HUDEP-2 (cell line): ENCODE measurements around the gene GRIK4.

Source experiments
- DNase-seq, 76 experiments: peaks; one replicate each; lab custom pipeline; 2025; ENCODE audit not compliant: unreplicated experiment in 76 of 76; lab: John Stamatoyannopoulos, UW

The GRIK4 gene

DNA sequence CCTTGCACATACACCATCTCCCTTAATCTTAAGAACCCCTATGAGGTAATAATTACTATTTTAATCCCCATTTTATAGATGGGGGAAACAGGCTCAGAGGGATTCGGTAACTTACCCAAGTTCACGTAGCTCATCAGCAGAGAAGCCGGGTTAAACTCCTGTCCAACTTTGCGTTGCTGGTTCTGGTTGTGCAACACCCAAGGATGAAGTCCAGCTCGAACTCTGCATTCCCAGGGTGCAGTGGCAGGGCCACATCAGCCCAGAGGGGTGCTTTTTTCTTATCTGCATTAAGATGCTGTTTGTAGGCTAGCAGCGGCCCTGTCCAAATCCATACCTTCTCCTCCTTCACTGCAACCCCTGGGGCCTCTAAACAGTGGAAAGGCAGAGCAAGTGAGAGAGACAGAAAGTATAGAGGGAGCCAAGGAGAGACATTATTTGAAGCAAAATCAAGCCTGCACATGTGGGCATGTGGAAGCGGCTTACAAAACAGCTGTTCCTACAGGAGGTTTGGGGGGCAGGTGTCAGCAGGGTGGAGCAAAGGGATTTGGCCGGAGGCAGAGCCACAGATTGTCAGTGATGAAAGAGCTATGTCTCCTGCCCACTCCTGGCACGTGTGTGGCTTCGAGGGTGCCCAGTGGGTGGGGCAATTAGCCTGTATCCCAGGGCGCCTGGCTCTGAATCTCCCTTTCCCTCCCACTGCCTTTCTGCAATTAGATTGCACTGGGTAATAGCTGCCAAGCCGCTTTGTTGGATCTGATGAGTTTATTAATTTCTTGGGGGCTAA is 382.8 kb downstream of the GRIK4 start:
- no peak for DNase-seq

DNA sequence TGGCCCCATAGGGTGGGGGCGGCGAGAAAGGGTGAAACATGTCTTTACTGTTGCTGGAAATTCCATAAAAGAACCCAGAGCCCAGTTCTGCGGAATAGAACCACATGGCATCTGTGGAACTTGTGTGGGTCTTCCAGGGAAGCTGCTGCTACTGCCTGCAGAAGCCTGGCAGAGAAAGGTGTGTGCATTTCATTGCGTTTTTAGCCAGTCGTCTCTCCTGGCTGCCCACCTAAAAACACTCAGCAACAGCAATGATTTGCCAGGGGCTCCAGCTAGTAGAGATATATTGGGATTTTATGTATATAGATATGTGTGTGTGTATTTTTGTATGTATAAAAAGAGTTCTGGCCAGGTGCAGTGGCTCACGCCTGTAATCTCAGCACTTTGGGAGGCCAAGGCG is 385.1 kb downstream of the GRIK4 start:
- no peak for DNase-seq

DNA sequence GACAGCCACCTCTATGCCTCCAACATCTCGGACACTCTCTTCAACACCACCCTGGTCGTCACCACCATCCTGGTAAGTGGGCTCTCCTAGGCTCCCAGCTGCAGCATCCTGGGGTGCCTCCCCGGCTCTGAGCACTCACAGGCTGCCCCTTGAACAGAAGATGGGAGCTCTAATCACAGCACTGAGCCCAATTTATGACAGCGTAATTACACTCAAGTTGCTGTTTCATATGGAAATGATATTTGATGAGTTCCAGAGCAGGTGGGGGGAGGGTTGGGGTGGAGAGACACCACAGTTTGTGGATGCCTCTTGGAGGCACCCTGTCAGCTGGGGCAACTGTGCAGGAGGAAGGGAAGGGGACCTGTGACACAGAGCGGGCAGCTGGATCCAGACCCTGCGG is 387.0 kb downstream of the GRIK4 start:
- DNase-seq, result no peak

DNA sequence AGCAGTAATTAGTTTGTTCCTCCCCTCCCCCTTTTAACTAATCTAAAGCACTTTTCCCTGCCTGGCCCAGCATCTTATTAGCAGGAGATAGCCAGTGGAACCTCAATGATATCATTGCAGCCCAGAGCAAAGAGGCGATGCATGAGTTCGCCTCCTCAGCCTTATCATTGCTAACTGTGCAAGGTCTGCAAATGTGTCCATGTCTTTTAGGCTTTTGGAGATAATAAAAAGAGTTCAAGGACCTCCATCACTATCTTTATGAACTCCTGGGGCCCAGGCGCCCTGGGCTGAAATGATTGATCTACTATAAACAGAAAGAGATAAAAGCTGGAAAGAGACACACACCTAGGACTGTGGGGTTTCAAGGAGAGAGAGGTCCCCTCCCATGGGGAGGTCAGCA is 388.2 kb downstream of the GRIK4 start:
- DNase-seq, result peak in 10 of 76 experiments; percentile 1 to 36 (median 8)

DNA sequence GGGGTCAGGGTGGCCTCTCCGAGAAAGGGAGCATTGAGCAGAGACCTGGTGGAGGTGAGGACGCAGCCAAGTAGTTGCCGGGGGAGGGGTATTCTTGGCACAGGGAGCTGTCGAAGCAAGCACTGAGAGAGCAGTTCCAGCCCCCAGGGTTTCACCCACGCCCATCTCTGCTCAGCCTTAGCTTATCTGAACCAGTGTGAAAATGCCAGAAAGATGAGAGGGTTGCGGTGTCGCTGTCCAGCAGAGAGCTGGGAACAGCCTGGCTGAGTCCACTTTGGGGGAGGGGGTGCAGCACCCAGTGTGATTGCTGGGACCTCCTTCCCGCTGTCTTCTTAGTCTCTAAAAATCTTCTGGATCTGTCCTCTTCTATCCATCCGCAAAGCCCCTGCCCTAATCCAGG is 389.1 kb downstream of the GRIK4 start:
- DNase-seq, result peak in 3 of 76 experiments; percentile 15 to 45 (median 18)

DNA sequence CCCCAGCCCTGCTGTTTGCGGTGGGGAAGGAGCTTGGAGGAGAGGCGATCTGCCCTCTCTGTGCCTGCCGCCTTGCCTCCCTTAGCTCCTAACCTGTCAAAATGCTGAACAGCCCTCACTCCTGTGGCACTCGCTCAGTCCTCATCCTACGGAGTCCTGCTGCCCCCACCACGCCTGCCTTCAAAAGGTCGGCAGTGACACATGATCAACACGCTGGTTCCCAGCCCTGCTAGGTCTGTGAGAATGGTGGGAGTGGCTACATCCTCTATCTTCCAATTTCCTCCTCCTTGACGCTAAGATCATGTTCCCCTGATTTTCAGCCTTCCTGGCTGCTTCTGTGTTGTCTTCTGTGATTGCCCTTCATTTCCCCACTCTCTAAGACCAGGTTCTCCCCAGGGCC is 392.1 kb downstream of the GRIK4 start:
- DNase-seq, result no peak

DNA sequence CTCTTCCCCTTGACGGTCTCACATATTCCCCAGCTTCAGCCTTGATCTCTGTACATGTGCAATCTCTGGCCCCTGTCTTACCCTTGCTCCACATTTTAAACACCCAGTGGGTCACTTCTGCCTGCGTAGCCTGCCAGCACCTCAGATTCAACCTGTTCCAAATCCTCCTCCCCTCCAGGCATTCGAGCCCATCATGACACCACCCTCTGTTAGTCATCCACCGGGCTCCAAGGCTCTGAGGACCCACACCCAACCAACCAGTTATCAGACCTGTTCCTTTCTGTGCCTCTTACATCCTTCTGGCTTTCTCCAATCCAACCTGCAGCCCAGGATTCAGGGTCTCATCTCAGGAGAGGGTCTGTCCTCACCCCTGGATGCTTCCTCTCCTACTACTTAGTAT is 392.6 kb downstream of the GRIK4 start:
- DNase-seq, result no peak

DNA sequence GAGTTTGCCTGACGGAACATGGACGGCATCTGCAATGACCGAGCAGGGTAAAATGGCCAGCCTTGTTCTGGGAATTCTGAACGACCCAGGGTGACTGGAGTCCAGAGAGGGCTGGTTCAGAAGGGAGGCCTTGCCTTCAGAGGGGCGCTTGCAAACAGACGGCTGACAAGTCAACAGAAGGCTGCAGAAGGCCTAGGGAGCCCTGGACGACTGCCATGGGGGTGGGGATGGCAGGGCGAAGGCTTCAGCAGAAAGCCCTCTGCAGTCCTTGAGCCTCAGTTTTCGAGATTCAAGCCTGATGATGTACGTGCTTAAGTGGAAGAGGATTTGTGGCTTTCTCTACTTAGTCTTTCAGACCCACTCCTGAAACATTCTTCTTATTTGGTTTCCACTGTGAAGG is 395.2 kb downstream of the GRIK4 start:
- DNase-seq, result no peak

DNA sequence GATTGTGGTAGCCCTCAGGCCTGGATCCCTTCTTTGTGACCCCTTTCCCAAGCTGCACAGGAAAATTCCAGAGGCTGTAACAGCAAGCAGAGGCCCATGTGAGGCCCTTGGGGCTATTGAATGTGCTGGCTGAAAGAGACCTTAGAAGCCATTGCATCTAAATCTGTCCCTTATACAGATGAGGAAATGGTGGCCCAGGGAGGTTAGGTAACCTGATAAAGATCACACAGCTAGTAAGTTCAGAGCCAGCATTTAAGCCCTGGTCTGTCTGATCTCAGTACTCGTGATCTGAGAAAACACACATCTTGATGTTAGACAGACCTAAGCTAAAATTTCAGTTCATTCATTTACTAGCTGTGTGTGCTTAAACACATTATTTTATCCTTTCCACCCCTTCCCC is 396.4 kb downstream of the GRIK4 start:
- no peak for DNase-seq

DNA sequence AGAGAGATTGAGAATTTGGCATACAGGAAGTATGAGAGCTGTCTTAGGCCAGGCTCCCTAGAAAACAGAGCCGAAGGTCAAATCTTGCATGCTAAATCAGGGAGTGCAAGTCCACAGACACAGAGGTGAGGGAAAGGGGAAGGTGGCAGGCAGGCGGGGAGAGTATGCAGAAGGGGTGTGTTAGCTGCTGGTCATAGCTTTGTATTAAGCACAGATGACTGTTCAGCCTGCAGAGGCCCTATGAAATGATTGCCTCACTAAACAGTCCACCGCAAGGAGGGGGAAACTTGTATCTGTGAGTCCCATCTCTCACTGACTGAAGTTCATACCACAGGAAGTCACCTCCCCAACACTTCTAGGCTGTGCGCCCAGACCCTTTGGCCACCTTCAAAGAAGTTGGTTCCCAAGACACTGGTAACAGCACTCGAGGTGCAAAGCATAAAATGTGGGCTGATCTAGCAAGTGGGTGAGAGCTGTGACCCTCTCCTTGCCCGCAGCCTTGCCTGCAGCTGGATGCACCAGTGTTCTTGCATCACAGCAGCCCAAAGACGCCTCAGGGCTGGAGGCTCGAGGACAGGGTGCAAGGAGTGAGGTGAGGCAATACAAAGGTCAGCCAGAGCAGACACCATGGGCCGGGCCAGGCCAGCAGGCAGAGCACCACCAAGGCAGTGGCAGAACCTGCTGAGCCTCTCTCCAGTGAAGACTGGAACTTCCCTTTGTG is 397.1 kb downstream of the GRIK4 start:
- DNase-seq, result no peak

DNA sequence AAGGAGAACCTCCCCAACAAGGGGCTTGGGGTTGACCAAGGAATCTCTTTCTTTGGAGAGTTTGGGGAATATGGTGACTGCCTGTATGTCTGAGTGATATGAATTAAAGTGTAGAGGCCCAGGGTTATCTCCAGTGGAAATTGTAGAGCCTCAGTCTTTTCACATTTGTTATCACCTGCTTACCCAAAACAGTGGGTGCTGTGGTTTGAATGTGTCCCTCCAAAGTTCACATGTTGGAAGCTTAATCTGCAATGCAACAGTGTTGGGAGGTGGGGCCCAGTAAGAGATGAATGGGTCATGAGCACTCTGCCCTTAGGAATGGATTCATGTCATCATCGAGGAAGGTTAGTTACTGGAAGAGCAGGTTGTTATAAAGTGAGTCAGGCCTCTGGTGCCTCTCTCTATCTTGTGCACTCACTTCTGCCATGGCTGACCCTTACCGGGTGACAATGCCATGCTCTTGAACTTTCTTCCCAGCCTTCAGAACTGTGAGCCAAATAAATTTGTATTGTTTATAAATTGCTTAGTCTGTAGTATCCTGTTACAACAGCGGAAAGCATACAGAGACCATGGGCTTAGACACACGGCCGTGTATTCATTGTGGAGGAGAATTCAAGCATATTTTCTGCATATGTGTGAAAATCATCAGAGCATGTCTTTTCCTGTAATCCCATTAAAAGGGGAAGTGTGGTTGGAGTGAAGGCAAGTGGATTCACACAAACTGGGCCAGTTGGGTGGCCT is 398.3 kb downstream of the GRIK4 start:
- DNase-seq, result no peak

DNA sequence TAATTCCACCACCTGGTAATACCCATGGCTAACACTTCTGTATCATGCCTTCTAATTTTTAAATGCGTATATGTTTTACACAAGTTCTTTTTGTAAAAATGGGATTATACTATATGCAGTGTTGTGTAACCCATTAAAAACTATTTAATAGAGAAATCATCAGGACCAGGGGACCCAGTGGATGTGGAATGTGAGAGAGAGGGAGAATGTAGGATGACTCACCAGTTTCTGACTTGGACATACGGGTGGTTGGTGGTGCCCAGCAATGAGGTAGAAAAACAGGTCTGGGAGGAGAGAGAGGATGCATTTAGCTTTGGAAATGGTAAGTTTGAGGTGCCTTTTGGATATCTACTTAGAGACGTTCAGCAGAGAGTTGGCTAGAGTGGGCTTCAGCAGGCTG is 400.4 kb downstream of the GRIK4 start:
- no peak for DNase-seq

DNA sequence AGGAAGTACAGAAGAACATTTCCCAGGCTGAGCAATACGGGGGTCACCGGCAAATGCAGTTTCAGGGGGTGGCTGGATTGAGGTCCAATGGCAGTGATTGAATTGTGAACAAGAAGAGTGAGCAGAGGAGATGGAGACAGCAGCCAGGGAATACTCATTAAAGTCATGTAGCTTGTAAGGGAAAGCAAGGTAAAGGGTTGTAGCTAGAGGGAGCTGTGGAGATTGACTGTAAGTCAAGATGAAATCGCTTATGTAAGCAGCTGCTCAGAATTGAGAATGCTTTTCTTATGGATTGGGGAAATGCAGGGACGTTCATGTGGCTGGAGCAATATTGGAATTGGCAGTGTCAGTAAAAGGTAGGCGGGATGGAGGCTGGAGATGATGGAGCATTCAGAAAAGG is 401.0 kb downstream of the GRIK4 start:
- peak in 1 of 76 experiments; percentile 29 for DNase-seq

DNA sequence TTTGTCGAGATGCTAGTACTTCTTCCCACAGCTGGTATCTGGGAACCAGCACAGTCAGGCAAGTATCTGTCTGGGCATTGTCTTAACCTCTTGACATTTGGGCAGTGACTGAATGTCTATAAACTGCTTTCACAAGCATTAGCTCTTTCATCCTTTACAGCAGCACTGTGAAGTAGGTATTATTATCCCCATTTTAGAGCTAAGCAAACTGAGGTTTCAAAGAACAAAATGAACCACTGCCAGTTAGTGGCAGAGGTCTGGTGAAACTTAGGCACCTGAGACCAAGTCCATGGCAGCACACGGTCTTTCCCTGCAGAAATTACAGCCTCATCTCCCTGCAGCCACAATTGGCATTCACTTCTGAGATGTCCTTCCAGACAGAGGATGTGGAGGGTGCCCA is 401.4 kb downstream of the GRIK4 start:
- DNase-seq, result no peak

DNA sequence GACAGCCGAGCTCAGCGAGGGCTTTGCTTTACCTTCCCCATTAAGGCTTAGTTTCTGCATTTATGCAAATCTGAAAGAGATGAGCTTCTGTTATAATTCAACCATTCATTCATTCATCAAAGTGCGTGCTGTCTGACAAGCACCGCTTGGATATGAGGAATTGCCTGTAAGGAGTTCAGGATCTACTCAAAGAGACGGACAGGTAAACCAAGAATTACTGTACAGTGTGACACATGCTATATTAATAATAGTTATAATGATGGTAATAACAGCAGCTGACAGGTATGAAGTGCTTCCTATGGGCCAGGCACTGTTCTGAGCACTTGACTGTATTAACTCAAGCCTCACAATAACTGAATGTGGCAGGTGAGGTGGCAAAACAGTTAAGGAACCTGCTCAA is 402.5 kb downstream of the GRIK4 start:
- DNase-seq, result no peak

DNA sequence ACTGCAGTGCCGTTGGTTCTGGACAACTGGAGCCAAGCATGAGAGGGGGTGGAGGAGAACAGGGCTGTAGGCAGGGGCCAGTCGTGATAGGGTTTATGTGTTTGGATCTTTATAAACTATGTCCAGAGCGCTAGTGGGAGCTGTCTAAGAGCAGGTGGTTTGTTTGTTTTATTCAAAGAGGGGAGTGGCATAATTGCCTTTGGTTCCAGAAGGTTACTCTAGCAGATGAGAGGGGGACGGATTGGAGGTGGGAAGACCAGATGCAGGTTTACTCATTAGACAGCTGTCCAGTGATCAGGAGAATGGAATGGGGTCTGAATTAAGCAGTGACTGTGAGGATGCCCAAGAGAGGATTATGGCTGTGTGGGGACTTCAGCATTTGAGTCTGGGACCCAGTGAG is 403.1 kb downstream of the GRIK4 start:
- no peak for DNase-seq

DNA sequence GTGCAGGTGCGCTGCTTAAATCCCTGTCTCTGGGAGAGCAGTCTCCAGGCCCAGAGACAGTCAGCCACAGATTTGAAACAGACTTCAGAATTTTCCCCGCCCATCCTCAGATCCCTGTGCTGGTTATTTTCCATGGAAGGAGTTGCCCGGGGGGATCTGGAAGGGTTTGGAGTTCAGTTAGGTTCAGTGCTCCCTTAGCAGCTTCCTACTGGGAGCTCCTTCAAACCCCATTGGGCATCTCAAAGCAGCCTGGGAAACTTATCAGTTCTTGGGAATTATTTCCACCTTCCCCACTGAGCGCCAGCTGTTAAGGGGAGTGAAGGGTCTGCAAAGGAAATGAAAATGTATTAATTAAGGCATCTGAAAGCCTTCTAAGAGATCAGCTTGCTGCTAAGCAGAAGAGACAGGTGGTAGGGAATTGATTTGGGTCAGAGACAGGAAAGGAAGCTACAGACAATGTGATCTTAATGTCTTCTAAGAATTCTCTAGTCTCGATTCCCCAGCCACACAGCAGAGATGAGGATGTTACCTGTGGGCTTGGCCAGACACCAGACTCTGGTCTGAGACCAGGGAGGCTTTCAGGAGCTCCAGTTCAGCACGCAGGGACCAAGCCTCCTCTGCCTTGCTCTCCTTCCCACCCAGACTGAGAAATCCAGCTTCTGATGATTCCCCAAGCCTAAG is 406.2 kb downstream of the GRIK4 start:
- DNase-seq, result no peak

DNA sequence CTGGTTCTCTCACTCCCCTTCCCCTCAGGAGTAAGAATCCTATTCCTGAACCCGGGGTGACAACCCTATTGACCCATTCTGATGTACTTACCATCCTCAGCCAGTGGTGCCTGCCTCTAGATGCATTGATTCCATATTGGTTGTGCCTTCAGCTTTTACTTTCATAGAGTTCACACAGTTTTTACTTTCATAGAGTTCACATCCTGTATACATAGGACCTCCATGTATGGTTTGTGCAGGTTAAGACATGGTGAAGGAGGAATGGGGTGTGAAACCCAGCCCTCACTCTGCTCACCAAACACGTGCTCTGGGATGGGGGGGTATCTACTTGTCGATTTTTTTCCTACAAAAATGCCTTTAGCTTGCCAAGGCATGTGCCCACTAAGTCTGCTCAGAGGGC is 406.7 kb downstream of the GRIK4 start:
- DNase-seq, result no peak

DNA sequence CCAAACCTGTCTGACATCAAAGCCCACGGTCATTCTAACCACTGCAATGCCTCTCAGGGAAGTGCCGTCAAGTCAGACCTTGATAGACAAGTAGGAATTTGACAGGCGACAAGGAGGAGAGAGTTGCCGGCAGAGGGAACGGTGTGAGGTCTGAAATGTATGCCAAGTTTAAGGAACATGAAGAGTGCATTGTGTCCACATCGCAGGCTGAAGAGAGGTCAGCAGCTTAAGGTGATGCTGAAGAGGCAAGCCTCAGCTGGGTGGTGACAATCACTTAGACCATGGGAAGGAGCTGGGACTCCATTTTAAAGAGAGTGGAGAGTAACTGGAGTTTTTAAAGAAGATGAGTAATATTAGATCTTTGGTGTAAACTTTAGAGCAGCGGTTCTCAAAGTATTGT is 407.5 kb downstream of the GRIK4 start:
- DNase-seq, result no peak

DNA sequence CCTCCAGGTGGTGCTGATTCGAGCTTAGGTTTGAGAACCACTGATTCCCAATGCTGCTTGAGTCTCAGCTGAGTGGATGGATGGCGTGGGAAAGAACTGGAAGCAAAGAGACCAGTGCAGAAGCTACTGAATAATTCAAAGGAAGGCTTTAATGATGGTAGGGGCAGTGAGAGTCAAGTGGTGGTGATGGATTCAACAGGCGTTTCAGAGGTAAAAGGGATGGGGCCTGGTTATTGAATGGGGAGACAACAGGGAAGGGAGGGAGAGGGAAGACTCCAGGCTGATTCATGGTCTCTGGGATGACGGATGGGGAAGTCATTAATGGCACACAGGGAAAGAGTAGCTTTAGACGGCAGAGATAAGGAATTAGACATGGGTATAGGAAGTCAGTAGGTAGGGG is 408.0 kb downstream of the GRIK4 start:
- DNase-seq, result no peak

DNA sequence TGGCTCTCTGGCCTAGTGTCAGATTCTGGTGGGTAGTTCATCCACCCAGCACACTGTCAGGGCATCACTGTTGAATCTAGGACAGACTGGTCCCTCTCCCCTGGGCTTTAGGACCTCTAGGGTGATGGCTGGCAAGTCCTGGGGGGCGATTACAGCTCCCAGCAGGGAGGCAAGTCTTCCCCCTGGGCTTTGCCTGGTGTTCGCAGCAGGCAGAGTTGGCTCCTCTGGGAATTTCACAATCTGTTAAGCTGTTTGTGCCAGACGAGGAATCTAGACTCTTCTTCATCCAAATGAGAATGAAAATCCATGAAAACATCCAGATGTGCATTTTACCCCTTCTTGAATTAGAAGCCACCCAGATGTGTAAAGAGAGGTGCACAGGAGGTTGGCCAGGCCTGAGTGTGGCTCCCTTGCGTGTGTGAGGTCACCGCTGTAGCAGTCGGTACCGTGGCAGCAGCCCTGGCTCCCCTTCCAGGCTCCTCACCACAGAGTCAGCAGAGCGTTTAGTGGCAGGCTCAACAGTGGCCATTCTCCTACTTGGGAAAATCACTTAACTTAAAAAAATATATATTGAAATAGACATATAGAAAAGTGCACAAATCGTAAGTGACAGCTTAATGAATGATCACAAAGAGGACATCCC is 412.4 kb downstream of the GRIK4 start:
- DNase-seq, result no peak
